Hippocampal formation (tissue), 2 donors: ENCODE measurements around the gene PDE4D.
"Not testable (repeated sequence)": the region's sequence is repeated elsewhere in the genome, so short reads cannot be mapped to it uniquely, and the experiment has no call there.

Experiments used
- DNase-seq, 2 donors: peaks; one replicate each; lab custom pipeline; 2025; lab: John Stamatoyannopoulos, UW

Gene PDE4D

GRCh38 chr5:59069438-59070079, 824.0 kb downstream of the PDE4D start:
- peak in 1 of 2 donors; percentile 42 for DNase-seq

GRCh38 chr5:59067956-59068656, 825.4 kb downstream of the PDE4D start:
- DNase-seq: no peak

DNA sequence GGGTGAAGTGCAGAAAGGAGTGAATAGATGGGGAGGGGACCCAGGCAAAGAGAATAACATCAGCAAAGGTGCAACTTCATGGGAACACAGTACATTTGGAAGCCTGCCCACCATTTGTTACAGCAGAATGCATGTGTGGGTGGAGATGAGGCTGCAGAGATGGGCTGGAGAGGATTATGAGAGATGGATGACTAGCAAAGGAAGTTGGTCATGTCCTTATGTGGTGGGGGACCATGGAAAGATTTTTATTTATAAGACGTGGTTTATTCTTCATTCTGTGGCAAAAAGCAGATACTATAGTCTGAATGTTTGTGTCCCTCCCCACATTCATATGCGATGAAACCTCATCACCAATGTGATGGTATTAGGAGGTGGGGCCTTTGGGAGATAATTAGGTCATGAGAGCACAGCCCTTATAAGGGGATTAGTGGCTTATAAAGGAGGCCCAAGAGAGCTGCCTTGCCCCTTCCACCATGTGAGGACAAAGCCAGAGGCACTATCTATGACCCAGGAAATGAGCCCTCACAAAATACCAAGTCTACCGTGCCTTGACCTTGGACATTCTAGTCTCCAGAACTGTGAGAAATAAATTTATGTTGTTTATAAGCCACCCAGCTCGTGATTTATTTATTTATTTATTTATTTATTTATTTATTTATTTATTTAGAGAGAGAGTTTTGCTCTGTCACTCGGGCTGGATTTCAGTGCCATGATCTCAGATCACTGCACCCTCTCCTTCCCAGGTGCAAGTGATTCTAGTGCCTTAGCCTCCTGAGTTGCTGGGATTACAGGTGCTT, 827.0 kb downstream of the PDE4D start:
- no peak for DNase-seq

DNA sequence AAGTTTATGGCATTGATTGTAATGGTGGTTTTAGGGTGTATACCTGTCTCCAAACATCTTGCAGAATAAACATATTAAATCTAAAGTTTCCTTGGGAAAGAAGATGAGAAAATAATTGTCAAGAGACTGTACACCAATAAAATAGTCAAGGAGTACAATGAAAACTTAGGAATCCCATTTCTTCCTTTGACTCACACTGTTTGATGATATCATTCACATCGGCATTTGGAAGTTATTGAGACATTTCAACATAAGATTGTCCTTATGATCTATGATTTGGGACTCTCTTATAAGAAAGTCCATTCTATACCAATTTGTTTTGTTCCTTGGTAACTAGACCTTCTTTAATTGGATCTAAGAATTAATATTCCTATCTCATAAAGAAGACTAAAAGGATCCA, 828.0 kb downstream of the PDE4D start:
- DNase-seq: no peak

- DNase-seq: no peak
Observed at GRCh38 chr5:59064293-59064692, 829.2 kb downstream of the PDE4D start.

DNA sequence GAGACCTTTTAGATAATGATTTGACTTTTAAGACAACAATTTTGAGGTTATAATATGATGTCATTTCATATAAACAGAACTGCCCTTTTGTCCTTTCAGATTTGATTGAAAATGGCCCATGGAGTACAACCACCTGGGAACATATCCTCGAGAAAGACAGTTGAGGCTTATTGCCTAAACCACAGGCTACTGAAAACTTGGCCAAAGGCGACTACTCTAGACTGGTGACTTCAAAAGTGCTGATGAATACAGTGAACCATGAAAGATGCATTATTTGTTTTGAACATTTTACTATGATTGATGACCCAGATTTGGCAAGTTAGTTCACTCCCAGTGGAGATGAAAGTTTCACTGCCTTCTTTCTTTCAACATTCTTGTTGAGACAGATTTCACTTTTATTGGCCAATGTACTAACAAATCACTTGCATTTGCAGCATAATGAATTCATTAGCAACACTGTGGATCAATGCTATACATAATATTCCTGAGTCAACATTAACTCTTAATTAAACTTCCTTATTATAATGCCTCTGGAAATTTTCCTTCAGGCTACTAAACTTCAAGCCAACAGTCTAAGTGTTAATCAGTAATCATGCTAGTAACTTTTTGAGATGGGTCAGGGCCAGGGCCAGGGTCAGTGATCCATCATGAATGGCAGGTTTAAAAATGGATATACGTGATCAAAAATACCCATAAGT, 830.4 kb downstream of the PDE4D start:
- DNase-seq: no peak

DNA sequence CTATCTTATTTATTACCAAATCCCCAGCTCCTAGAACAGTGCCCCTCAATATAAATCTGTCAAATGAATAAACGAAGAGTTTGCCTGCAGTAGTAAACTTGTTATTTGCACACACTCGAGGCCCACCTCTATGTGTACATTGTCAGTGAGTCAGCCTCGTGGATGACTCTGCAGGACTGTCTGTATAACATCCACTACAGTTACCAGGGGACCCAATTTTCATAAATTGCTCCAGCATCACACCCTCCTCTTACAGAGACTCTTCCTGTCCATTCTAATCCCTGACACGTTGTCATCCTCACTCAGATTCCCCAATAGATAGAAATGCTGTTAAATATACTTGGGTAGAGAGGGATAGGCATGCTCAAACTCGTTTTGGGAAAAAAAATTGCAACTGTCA, 832.1 kb downstream of the PDE4D start:
- no peak for DNase-seq

DNA sequence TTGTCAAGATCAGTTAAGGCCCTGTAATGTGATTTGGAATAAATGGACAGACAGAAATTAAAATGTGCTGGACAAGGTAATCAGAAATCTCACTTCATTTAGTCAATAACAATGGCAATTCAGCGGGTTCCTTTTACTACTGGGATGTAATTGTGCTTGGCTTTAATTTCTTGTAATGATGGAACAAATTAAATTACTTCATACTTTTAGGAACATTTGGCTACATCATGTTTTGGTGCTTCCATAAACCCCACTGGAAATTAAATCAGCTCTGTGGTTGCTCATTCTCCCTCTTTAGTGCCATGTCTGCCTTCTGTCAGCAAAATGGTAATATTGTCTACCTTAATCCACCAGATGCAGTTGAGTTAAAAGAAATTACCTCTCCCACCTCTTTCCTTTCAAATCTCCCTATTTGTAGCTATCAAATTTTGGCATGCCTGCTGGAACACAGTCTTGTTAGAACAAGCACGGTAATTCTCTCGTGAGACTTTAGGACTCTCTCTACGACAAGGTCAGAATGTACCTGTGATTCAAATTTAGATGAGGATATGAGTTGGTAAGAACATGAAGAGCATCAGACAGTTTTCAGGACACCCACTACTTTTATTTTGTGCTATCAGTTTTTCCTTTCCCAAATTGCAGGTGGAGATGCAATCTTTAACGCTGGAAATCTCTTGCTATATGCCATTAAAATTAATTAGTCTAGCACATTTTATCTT, 834.4 kb downstream of the PDE4D start:
- no peak for DNase-seq

GRCh38 chr5:59058237-59058636, 835.3 kb downstream of the PDE4D start:
- DNase-seq: no peak

GRCh38 chr5:59056599-59056998, 836.9 kb downstream of the PDE4D start:
- DNase-seq: not testable (repeated sequence)

GRCh38 chr5:59055745-59056448, 837.6 kb downstream of the PDE4D start:
- no peak for DNase-seq

DNA sequence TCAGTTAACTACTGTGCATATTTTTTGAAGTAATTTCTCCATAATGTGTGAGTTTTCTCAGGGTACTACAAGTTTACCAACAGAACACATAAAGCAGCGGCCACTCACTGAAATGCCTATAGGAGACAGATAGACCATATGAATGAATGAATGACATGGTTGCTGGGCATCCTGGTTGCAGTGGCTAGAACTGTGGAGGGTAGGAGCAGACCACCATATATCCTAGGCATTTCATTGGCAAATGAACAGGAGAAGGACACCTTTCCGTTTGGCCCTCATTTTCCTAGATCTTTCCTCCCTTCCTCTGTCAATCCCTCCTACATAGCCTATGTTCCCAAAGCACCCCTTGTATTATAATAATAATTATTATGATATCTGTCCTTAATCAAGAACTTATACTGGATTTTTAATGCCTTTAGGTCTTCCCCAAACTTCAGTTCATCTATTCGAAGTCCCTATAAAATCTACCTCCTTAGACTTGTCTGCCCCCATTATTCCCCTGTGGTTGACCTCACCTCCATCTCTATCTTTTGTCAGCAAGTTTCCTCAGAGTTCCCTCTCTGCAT, 838.5 kb downstream of the PDE4D start:
- no peak for DNase-seq

DNA sequence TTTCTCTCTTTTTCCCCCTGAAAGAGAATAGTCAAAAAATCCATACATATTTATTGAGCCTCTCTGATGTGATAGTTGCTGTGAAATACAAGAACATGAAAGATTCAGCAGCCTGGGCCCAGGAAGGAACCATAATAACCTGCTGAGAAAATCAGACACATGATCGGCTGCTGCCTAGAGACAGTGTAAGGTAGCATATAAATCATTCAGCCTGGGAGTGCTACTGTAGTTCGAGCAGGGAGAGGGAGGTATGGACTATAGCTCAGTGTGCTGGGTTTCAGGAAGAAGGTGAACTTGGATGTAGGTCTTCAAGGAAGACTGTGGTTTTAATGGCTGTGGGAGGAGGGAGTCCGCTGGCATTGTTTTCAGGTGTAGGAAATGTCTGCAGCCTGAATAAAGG, 841.6 kb downstream of the PDE4D start:
- DNase-seq: no peak

- no peak for DNase-seq
Observed at GRCh38 chr5:59049095-59049494, 844.4 kb downstream of the PDE4D start.

- no peak for DNase-seq
Observed at GRCh38 chr5:59042201-59043055, 851.1 kb downstream of the PDE4D start.

- DNase-seq: no peak
Observed at GRCh38 chr5:59041355-59041754, 852.2 kb downstream of the PDE4D start.

DNA sequence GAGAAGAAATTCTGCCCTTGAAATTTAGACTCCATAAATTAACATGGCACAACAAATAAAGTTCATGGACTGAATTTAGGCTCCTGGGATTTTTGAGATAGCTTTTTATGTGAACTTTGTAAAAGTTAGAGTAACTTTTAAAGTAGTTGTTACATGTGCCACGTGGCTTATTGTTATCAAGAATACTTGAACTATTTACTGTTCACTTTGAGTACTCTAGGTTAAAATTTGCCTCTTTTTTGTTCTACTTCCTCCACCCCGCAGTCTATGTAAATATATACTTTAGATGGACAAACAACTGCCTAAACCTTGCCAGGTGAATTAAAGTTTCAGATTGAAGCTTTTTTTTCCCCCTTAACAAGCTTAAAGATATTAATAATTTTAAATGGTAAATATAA, 852.7 kb downstream of the PDE4D start:
- DNase-seq: no peak

- DNase-seq: no peak
Observed at GRCh38 chr5:59040024-59040803, 853.3 kb downstream of the PDE4D start.
